ENCODE data around the gene CNPY1.

- TF ChIP-seq CTCF (IDR thresholded peaks at IDR 0.05; ENCODE audit: low read depth, low read length, missing input control): no peak
- no peak for TF ChIP-seq MAX (IDR thresholded peaks at IDR 0.05)
- no peak for TF ChIP-seq SP1 (IDR thresholded peaks at IDR 0.05)
- TF ChIP-seq REST (IDR thresholded peaks at IDR 0.05): no peak
- TF ChIP-seq FOXA1 (IDR thresholded peaks at IDR 0.05): no peak
- no peak for TF ChIP-seq YY1 (IDR thresholded peaks at IDR 0.05)
- TF ChIP-seq RXRA (IDR thresholded peaks at IDR 0.05): no peak
- TF ChIP-seq GABPA (IDR thresholded peaks at IDR 0.05 in 1 of 2, conservative IDR thresholded peaks at IDR 0.05 in 1 of 2): no peak
- TF ChIP-seq RAD21 (IDR thresholded peaks at IDR 0.05): no peak
Measured at GRCh38 chr7:155469311-155470185, 76.8 kb downstream of the CNPY1 start.
